Neuron (in vitro differentiated cells): Measurements from ENCODE around the gene MTHFD1L.
A peak's percentile ranks its signal among the peaks of the same experiment; 100 is the strongest.
"Not testable (repeated sequence)": the region's sequence is repeated elsewhere in the genome, so short reads cannot be mapped to it uniquely, and the experiment has no call there.

Experiments
- H2AFZ ChIP-seq: one replicate; pipeline ENCODE4 v1.6.1; 2013; ENCODE audit warnings: low read depth, mild to moderate bottlenecking, inconsistent platforms, low read length, moderate library complexity
- H3K27me3 ChIP-seq: one replicate; pipeline ENCODE4 v1.6.1; 2013; ENCODE audit warnings: low read length; ENCODE audit not compliant: insufficient read depth
- H3K36me3 ChIP-seq: one replicate; pipeline ENCODE4 v1.6.1; 2013; ENCODE audit warnings: low read length; ENCODE audit not compliant: insufficient read depth
- H3K4me1 ChIP-seq: one replicate; pipeline ENCODE4 v1.6.1; 2013; ENCODE audit warnings: low read length; ENCODE audit not compliant: insufficient read depth
- H3K4me3 ChIP-seq: 2 replicates; pipeline ENCODE4 v1.5.1; 2013; ENCODE audit warnings: mild to moderate bottlenecking, low read length, moderate library complexity
- H3K9me3 ChIP-seq: one replicate; pipeline ENCODE4 v1.6.1; 2013; ENCODE audit warnings: low read length

Gene MTHFD1L

DNA sequence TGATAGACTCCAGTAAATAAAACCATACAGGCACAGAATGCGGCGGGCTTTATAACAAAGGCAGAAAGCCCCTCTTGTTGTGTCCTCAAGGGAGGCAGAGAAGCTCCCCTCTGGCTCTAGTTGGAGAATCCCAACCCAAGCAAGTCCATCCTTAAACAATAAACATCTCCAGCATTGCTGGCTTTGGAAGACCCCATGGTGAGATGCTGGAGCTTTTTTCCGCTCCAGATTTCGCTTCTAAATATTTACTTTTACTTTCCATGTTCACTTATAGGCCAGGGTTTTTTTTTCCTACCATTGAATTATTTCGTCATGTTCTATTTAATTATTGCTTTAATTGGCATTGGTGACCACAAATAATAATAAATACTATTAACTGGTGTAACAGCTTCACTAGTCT is 176.2 kb downstream of the MTHFD1L start:
- Histone ChIP-seq H3K36me3 (peaks cover 11% of the 10 kb centered on the region), H3K9me3 (peaks cover 5% of the 10 kb centered on the region), H3K4me1 (peaks cover 19% of the 10 kb centered on the region), H3K27me3 (no peaks in the 10 kb centered on the region), H3K4me3 (no peak overlapping the region), H2AFZ (no peak overlapping the region)

DNA sequence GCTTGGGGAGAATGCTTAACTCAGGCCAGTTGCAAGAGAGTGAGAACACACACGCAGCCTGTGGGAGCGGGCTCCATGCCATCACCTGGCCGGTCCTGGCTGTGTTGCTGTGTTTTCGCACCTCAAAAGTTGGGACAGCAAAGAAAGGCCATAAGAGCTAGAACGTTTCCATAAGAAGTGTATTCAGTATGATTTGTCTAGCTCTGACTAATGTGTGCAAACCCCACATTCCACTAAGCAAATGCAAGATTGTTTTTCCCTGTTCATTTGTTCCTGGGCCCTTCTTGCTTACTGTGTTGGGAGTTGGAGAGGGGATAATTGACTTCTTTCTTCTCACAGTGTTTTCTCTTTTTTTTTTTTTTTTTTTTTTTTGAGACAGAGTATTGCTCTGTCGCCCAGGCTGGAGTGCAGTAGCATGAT is 177.4 kb downstream of the MTHFD1L start:
- not testable (repeated sequence) for H3K27me3 ChIP-seq, H2AFZ ChIP-seq, H3K9me3 ChIP-seq, H3K4me3 ChIP-seq, H3K36me3 ChIP-seq
- H3K4me1 ChIP-seq, result peaks cover 16% of the 10 kb centered on the region

- Histone ChIP-seq H3K9me3 (no peaks in the 10 kb centered on the region), H3K4me3 (no peak overlapping the region), H2AFZ (no peak overlapping the region), H3K27me3 (no peaks in the 10 kb centered on the region), H3K36me3 (peaks cover 3% of the 10 kb centered on the region), H3K4me1 (peaks cover 16% of the 10 kb centered on the region)
Observed at GRCh38 chr6:151043944-151044343, 178.4 kb downstream of the MTHFD1L start.

DNA sequence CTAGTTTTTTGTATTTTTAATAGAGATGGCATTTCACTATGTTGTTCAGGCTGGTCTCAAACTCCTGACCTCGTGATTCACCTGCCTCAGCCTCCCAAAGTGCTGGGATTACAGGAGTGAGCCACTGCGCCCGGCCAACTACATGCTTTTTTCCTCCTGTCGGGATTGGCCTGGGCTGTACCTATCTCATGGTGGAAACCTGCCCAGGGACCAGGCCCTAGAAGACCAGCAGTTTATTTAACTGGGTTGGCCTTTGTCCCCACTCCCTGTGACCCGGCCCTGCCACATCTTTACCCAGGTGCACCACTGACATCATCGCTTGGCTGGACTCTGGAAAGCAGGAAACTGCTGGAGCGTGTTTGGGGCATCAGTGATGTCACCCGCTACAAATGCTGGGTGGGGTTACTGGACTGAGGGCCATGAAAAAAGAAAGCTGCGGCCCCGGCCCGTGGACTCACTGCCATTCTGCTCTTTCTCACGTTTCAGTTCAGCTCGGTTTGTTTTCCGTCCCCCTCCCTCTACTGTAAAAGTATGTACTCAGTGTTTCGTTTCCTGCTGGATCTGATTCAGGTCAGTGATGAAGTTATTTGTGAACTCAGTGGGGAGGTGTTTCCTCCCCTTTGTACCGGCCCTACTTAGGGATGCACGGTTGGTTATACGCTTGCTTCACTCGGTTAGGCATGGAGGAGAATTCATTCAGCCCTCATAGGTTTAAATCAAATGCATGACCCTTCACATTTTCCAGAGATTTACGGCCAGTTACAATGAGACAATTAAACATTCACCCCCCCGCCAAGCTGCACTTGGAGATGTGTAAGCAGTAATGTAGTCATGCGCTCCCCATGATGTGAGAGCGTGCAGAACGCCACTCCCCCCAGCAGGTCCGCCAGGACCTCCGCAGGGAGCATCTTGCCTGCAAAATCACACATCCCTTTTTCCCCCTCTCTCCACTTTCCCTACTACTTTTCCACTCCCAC is 179.3 kb downstream of the MTHFD1L start:
- peak overlapping the region; percentile 18 for H2AFZ ChIP-seq
- no peaks in the 10 kb centered on the region for H3K36me3 ChIP-seq
- H3K27me3 ChIP-seq, result no peaks in the 10 kb centered on the region
- peaks cover 16% of the 10 kb centered on the region for H3K4me1 ChIP-seq
- no peaks in the 10 kb centered on the region for H3K9me3 ChIP-seq
- H3K4me3 ChIP-seq, result peak overlapping the region; percentile 44

DNA sequence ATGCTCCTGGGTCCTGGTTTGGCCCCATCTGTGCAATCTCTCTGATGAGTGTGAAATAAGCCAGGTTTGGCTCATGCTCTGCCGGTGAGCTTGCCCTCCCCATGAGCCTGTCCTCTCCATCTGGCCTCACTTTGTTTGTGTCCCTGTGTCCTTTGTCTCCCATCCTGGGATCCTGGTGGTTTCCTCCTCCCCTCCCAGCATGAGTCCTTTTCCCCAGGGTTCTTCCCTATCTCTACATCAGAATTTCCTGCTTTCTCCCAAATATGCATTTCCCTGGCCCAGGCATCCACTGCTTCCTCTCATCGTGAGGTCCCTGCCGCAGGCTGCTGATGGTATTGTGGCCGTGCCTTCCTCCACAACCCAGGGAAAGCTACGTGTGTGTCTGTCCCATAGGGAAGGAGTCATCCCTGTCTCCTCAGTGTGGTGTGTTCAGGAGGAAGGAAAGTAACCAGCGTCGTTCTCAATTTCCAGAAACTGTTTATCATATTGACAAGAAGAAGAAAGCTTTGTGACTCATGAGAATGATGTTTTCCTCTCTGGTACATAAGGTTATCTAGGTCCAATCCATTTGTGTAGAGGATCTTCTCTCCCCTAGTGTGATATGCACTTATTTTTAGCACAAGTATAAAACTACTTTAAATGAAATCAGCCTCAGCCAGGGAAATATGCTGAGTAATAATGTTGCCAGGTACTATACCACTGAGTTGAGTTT is 180.2 kb downstream of the MTHFD1L start:
- not testable (repeated sequence) for H3K9me3 ChIP-seq, H3K27me3 ChIP-seq, H3K36me3 ChIP-seq, H3K4me3 ChIP-seq
- peak overlapping the region; percentile 18 for H2AFZ ChIP-seq
- peaks cover 16% of the 10 kb centered on the region for H3K4me1 ChIP-seq

DNA sequence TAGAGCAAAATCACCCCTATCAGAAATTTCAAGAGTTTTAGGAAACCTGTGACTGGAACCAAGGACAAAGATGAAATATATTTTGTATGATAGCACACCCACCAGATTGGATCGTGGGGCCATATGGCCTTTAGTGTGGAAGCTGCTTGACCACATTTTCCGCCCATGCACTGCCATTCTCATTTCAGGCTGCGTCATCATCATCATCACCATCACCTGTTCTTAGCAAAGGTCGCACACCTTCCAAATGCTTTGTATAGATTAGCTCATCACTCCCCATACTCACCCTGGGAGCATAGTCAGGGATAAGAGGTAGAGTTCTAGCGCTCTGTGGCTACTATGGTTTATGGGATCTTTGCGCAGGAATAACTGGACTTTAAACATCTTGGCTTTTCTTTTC is 185.7 kb downstream of the MTHFD1L start:
- Histone ChIP-seq H3K4me1 (no peaks in the 10 kb centered on the region), H3K27me3 (no peaks in the 10 kb centered on the region), H3K9me3 (no peaks in the 10 kb centered on the region), H3K36me3 (peaks cover 3% of the 10 kb centered on the region), H2AFZ (no peak overlapping the region), H3K4me3 (no peak overlapping the region)

- Histone ChIP-seq H3K27me3 (no peaks in the 10 kb centered on the region), H3K9me3 (no peaks in the 10 kb centered on the region), H2AFZ (no peak overlapping the region), H3K4me1 (no peaks in the 10 kb centered on the region), H3K36me3 (peaks cover 3% of the 10 kb centered on the region), H3K4me3 (no peak overlapping the region)
Observed at GRCh38 chr6:151052021-151052646, 186.6 kb downstream of the MTHFD1L start.

DNA sequence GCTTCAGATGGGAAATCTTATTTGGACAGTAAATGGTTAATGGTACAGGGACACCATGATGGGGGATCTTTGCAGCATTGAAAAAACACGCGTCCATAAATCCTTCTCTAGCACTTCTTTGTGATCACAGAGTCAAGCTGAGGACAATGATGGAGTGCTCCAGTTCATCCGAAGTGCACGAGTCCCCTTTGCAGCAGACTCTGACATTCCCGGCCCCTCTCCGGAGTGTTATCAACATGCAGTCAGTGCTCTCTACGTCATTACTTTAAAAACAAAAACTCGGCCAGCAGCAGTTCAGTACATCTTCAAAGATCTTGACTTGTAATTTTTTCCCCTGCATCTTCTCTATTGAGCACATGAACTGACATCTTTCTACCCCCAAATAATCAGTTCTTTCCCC is 188.8 kb downstream of the MTHFD1L start:
- no peak overlapping the region for H3K4me3 ChIP-seq
- no peaks in the 10 kb centered on the region for H3K27me3 ChIP-seq
- peaks cover 3% of the 10 kb centered on the region for H3K36me3 ChIP-seq
- no peaks in the 10 kb centered on the region for H3K4me1 ChIP-seq
- H2AFZ ChIP-seq, result no peak overlapping the region
- no peaks in the 10 kb centered on the region for H3K9me3 ChIP-seq

- H3K4me3 ChIP-seq, result no peak overlapping the region
- no peaks in the 10 kb centered on the region for H3K9me3 ChIP-seq
- H2AFZ ChIP-seq, result no peak overlapping the region
- H3K36me3 ChIP-seq, result peaks cover 3% of the 10 kb centered on the region
- H3K4me1 ChIP-seq, result no peaks in the 10 kb centered on the region
- H3K27me3 ChIP-seq, result no peaks in the 10 kb centered on the region
Observed at GRCh38 chr6:151056230-151056907, 190.9 kb downstream of the MTHFD1L start.

GRCh38 chr6:151057061-151057460 is 191.6 kb downstream of the MTHFD1L start:
- no peaks in the 10 kb centered on the region for H3K4me1 ChIP-seq
- H2AFZ ChIP-seq, result no peak overlapping the region

GRCh38 chr6:151058021-151058733 is 192.7 kb downstream of the MTHFD1L start:
- Histone ChIP-seq H3K36me3 (no peaks in the 10 kb centered on the region), H3K4me1 (no peaks in the 10 kb centered on the region), H2AFZ (no peak overlapping the region), H3K4me3 (no peak overlapping the region), H3K27me3 (no peaks in the 10 kb centered on the region), H3K9me3 (no peaks in the 10 kb centered on the region)

More at GRCh38 chr6:151057061-151057460, 191.6 kb downstream of the MTHFD1L start:
- Histone ChIP-seq H3K9me3 (no peaks in the 10 kb centered on the region), H3K36me3 (no peaks in the 10 kb centered on the region), H3K27me3 (no peaks in the 10 kb centered on the region), H3K4me3 (no peak overlapping the region)

- Histone ChIP-seq H3K4me1 (no peaks in the 10 kb centered on the region), H3K27me3 (no peaks in the 10 kb centered on the region), H3K9me3 (no peaks in the 10 kb centered on the region), H3K36me3 (no peaks in the 10 kb centered on the region), H2AFZ (no peak overlapping the region), H3K4me3 (no peak overlapping the region)
Observed at GRCh38 chr6:151059612-151060095, 194.2 kb downstream of the MTHFD1L start.
